Activated T-cell treated with anti-CD3 and anti-CD28 coated beads, Interleukin-2, amount 50 U/mL, for 24 hours (primary cell): ENCODE measurements around the gene ZSCAN20.
A peak's percentile ranks its signal among the peaks of the same experiment; 100 is the strongest.

Source experiments
- DNase-seq: peaks from one replicate; pipeline ENCODE4 v3.0.0-alpha.2; 2020
- H3K27ac Mint-ChIP-seq: 2 replicates; pipeline ENCODE4 v1.8.0; 2020; ENCODE audit warnings: mild to moderate bottlenecking, mixed read lengths
- H3K27me3 Mint-ChIP-seq: 2 replicates; pipeline ENCODE4 v1.8.0; 2020; ENCODE audit warnings: mixed read lengths
- H3K36me3 Mint-ChIP-seq: 2 replicates; pipeline ENCODE4 v1.8.0; 2020; ENCODE audit warnings: low read depth, mixed read lengths
- H3K4me1 Mint-ChIP-seq: 2 replicates; pipeline ENCODE4 v1.8.0; 2020; ENCODE audit warnings: low read depth, mixed read lengths
- H3K4me3 Mint-ChIP-seq: 2 replicates; pipeline ENCODE4 v1.8.0; 2020; ENCODE audit warnings: mild to moderate bottlenecking, moderate library complexity, mixed read lengths
- H3K9me3 Mint-ChIP-seq: 2 replicates; pipeline ENCODE4 v1.8.0; 2020; ENCODE audit warnings: mixed read lengths

The ZSCAN20 gene

DNA sequence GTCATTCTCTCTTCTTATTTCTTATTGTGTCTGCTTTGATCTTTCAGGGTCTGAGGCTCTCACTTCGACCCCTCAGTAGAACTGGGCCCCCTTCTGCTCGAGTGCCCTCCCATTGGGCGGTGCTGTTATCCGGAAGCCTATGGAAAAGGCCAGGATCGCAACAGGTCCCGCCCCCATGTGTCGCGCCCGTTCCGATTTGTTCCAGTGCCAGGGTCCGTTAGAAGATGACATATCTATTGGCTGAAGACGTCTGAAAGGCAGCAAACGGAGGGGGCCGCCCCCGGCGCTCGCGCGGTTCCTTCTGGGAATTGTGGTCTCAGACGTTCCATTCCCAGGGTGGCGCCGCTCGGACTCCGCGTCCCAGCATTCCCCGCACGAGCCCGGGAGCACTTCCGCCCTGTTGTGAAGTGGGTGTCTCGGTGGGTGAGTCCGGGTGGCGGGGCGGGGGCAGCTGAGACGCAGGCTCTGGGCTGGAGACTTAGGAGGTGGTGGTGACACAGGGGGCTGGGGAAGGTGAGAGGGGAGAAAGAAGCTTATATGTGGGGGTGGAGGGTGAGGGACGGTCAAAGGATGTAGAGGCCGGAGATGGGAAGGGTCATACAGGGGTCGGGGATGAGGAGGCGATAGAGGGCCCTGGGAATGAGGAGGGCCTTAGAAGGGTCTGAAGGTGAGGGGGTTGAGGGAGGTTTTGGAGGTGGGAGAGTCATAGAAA, at the start of gene ZSCAN20:
TSS of gene ZSCAN20 (plus strand) at position 377 of the 712 bp plus-strand sequence. CDS start 6,644 bp downstream, outside the sequence.
- peaks cover 26% of the 10 kb centered on the region for H3K4me1 Mint-ChIP-seq
- H3K36me3 Mint-ChIP-seq, result no peaks in the 10 kb centered on the region
- no peaks in the 10 kb centered on the region for H3K9me3 Mint-ChIP-seq
- peak within 1 kb of the TSS; percentile 37 for H3K27ac Mint-ChIP-seq
- DNase-seq, result peak; percentile 92
- H3K4me3 Mint-ChIP-seq, result peak within 1 kb of the TSS; percentile 81
- H3K27me3 Mint-ChIP-seq, result no peaks in the 10 kb centered on the region

DNA sequence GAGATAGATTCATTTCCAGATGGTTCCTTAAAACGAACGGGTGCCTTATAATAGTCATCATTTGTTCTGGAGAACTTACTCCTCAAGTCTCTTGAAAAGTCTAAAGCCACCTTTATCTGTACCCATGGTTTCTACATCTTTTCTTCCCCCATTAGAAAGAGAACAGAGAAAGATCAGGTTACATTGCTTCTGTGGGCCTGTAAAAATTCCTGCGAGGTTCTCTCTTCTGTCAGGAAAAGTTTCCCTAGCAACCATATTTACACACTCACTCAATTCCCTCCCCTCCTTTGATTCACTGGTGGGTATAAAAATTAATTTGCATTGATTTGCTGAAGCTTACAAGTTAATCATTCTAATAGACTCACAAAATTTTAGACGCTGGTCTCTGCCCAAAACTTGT, 48.2 kb upstream of the ZSCAN20 start:
- no peaks in the 10 kb centered on the region for H3K36me3 Mint-ChIP-seq
- DNase-seq, result no peak
- H3K4me3 Mint-ChIP-seq, result no peak overlapping the region
- peaks cover 37% of the 10 kb centered on the region for H3K27me3 Mint-ChIP-seq
- H3K27ac Mint-ChIP-seq, result no peak overlapping the region
- peaks cover 6% of the 10 kb centered on the region for H3K4me1 Mint-ChIP-seq
- H3K9me3 Mint-ChIP-seq, result no peaks in the 10 kb centered on the region

DNA sequence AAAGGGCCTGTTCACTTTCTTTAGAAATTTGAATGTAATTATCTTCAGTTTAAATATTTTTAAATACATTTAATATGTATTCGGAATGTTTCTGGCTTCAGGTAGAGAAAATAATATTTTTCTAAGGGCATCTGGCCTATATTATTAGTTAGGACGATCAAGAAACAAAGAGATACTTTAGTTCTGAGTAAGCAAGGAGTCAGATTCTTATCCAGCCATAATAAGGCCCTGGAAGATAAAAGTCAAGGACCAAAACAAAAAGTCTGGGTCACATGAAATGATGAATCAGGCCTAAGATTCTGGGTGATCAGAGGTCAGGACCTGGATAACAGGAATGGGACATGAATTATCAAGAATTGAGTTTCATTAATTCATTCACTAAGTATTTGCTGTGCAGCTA, 47.8 kb upstream of the ZSCAN20 start:
- Mint-ChIP-seq H3K36me3 (no peaks in the 10 kb centered on the region), H3K27ac (no peak overlapping the region), H3K4me1 (peaks cover 6% of the 10 kb centered on the region), H3K4me3 (no peak overlapping the region), H3K9me3 (no peaks in the 10 kb centered on the region), H3K27me3 (peaks cover 37% of the 10 kb centered on the region)
- DNase-seq, result no peak

DNA sequence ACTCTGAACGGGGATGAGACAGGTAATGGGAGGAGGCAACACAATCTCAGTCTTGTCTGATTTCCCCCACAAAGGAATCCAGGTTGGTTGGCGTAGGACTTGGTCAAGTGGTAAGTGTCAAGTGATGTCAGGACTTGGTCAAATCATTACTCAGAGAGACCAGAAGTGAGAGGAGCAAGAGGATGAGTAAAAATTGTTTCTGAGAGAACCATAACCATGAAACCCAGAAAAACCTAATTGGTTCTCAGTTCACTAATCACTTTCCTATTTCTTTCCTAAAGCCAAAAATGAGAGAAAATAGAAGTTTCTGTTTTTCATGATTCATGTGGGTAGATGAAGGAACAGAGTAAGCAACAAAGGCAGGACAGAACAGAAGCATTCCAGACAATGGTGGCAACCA, 46.5 kb upstream of the ZSCAN20 start:
- H3K4me3 Mint-ChIP-seq, result no peak overlapping the region
- no peak overlapping the region for H3K27ac Mint-ChIP-seq
- H3K36me3 Mint-ChIP-seq, result no peaks in the 10 kb centered on the region
- H3K4me1 Mint-ChIP-seq, result peaks cover 6% of the 10 kb centered on the region
- DNase-seq, result no peak
- H3K27me3 Mint-ChIP-seq, result peaks cover 33% of the 10 kb centered on the region
- no peaks in the 10 kb centered on the region for H3K9me3 Mint-ChIP-seq

DNA sequence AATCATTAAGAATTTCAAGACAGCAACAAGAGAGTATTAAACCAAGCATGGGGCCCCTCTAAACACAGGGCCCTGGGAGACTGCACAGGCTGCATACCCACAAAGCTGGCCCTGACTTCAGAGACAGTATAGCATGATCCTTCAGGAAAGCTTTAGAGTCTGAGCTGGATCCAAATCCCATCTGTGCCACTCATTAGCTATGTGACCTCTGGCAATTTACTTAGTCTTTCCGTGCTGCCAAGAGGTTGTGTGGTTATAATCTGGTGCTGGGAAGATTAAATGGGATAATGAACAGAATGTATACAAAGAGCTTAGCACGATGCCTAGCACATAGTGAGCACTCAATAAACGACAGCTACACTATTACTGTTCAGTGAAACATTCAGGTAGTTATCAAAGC, 45.5 kb upstream of the ZSCAN20 start:
- no peaks in the 10 kb centered on the region for H3K36me3 Mint-ChIP-seq
- peaks cover 9% of the 10 kb centered on the region for H3K4me1 Mint-ChIP-seq
- H3K9me3 Mint-ChIP-seq, result no peaks in the 10 kb centered on the region
- H3K4me3 Mint-ChIP-seq, result no peak overlapping the region
- no peak overlapping the region for H3K27ac Mint-ChIP-seq
- H3K27me3 Mint-ChIP-seq, result peaks cover 27% of the 10 kb centered on the region
- DNase-seq, result no peak

DNA sequence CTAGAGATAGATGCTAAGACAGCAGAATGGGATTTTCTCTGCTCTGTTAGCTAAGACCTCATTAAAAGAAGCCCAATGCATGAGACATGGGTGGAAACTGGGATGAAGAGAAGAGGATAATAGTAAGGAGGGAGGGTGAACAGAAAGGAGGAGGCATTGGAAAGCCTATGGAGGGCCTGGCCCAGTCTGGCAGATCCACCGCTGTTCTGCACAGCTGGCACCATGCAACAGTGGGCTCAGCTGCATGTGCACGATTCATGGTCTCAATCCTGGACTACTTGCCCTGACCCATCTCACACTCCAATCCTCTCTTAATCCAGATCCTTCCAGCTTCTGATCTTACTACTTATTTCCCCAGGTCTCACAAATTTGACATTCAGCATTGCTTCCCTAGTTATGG, 43.8 kb upstream of the ZSCAN20 start:
- H3K9me3 Mint-ChIP-seq, result no peaks in the 10 kb centered on the region
- peaks cover 9% of the 10 kb centered on the region for H3K4me1 Mint-ChIP-seq
- H3K36me3 Mint-ChIP-seq, result no peaks in the 10 kb centered on the region
- H3K4me3 Mint-ChIP-seq, result no peak overlapping the region
- no peak for DNase-seq
- no peak overlapping the region for H3K27ac Mint-ChIP-seq
- peaks cover 30% of the 10 kb centered on the region for H3K27me3 Mint-ChIP-seq

DNA sequence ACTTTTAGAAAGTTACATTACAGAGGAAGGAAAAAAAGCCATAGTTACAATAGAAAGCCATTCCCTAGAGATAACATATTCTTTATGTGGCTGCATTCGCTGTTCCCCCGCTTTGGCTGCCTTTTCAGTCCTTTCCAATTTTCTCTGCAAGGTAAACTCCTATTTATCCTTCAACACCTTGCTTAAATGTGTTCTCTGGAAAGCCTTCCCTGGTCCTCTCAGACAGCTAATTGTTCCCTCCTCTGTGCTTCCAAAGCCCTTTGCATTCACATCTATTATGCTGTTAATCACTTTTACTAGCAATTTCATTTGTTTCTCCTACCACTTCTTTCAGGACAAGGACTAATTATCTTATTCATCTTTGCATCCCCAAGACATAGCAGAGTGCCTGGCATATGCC, 43.1 kb upstream of the ZSCAN20 start:
- peaks cover 9% of the 10 kb centered on the region for H3K4me1 Mint-ChIP-seq
- H3K36me3 Mint-ChIP-seq, result no peaks in the 10 kb centered on the region
- no peak for DNase-seq
- H3K9me3 Mint-ChIP-seq, result no peaks in the 10 kb centered on the region
- H3K27ac Mint-ChIP-seq, result no peak overlapping the region
- peaks cover 28% of the 10 kb centered on the region for H3K27me3 Mint-ChIP-seq
- no peak overlapping the region for H3K4me3 Mint-ChIP-seq

DNA sequence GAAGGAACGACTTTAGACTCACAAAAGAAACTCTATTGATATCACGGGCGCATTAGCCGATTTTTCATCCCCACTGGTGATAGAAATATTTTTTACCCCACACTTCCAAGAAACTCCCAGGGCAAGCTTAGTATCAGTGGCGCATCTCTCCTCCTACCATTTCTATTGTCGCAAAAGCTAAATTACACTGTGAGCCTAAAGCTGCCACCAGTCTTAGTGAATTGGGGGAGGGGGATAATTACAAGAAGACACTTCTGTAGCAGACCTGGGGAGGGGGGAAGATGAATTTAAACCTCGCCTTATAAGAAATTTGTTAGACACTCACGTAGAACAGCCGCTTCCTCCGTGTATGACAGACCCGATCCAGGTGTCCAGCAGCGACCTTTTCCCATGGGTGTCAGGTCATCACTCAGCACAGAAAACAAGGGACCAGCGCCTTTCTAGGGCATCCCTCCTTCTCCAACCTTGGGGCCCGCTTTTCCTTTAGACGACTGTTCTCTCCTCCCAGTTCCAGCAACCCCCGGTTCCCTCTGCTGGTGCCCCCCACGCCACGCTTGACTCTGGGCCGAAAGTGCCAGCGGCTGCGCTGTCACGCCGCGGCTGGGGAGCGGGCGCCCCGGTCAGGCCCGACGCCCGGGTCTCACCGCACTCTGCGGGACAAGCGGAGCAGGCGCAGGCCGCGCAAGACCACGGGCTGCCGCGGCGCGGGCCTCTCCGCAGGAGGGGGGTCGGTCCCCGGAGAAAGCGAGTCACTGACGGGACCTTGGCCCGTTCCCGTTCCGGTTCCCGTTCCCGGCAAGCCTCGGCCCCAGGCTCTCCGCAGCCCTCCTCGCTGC, 42.4 kb upstream of the ZSCAN20 start:
- Mint-ChIP-seq H3K36me3 (no peaks in the 10 kb centered on the region), H3K27ac (no peak overlapping the region), H3K9me3 (no peaks in the 10 kb centered on the region), H3K4me1 (peaks cover 9% of the 10 kb centered on the region), H3K4me3 (no peak overlapping the region), H3K27me3 (peaks cover 22% of the 10 kb centered on the region)
- DNase-seq, result peak; percentile 51

DNA sequence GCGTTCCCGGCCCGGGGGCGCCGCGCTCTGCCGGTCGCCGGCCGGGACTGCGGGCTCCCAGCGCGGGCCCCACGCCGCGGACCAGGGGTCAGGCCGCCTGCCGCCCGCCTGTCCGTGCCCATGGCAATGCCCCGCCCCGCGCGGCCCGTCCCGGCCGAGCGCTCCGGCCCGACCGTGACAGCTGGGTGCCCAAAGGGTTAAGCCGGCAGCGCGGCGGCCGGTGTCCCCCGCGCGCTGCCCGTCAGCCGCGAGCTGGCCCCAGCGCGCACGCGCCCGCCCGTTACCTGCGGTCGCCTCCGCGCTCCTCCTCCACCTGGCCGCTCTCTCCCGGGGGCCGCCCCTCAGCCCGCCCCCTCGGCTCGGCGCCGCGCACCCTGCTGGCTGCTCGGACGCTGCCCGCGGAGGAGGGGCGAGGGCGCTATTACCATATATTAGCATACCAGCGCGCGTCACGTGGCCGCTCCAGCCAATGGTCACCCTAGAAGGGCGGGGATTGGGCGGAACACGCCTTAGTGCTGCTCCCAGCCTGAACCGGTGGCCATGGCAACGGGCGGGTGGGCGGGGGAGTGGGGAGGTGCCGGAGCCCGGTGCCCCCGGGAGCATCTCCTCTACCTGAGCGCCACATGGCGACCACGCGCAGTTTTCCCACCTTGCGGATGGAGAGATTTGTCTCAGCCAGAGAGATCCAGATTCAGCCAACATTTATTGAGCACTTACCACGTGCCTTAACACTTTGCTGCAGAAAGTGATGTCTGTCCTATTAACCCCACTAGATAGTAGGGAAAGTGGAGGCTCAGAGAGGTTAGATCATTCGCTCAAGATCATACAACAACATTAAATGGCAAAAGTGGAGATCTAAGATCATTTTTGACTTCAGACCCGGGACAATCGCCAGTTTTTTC, 41.5 kb upstream of the ZSCAN20 start, which contains the start of gene PHC2:
TSS of gene PHC2 (minus strand) at position 404 of the 902 bp plus-strand sequence. CDS start 55,556 bp downstream, outside the sequence.
- peak within 1 kb of the TSS; percentile 51 for H3K4me3 Mint-ChIP-seq
- peak; percentile 92 for DNase-seq
- H3K9me3 Mint-ChIP-seq, result no peaks in the 10 kb centered on the region
- H3K36me3 Mint-ChIP-seq, result no peaks in the 10 kb centered on the region
- H3K27ac Mint-ChIP-seq, result no peak within 1 kb of the TSS
- peaks cover 5% of the 10 kb centered on the region for H3K4me1 Mint-ChIP-seq
- peaks cover 15% of the 10 kb centered on the region for H3K27me3 Mint-ChIP-seq

DNA sequence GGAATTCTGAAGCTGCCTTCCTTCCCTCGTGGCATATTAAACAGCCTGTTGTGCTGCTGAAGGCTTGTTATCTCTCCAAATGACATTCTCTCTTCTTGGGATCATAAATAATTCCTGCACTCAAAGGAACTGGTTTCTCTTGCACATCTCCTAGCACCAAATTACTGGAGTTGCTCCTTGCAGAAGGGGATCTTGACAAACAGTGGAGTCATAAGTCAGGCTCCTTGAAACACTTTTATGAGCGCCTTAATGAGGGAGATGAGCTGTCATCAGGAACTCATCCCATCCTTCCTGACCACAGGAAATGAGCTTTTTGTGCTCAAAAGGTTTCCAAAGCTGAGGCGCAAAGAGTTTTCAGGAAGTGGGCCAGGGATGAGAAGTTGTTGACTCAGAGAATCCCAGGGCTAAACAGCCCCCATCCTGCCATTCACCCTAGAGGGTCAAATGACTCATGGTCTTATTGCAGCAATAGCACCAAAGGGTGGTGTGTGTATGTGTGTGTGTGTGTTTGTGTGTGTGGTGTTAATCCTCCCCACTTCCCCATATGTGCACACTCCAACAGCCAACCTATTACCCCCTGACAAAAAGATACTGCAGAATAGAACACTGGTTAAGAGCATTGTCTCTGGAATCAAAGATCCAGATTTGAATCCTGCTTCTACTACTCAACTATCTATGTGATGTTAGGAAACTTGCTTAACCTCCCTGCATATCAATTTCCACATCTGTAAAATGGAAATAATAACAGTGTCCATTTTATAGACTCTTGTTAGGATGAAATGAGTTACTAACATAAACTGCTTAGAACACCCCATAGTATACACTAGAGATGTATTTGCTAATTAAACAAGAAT, 38.7 kb upstream of the ZSCAN20 start:
- H3K27ac Mint-ChIP-seq, result no peak overlapping the region
- H3K4me1 Mint-ChIP-seq, result peaks cover 3% of the 10 kb centered on the region
- no peak for DNase-seq
- H3K4me3 Mint-ChIP-seq, result no peak overlapping the region
- peaks cover 8% of the 10 kb centered on the region for H3K27me3 Mint-ChIP-seq
- H3K9me3 Mint-ChIP-seq, result no peaks in the 10 kb centered on the region
- H3K36me3 Mint-ChIP-seq, result no peaks in the 10 kb centered on the region

DNA sequence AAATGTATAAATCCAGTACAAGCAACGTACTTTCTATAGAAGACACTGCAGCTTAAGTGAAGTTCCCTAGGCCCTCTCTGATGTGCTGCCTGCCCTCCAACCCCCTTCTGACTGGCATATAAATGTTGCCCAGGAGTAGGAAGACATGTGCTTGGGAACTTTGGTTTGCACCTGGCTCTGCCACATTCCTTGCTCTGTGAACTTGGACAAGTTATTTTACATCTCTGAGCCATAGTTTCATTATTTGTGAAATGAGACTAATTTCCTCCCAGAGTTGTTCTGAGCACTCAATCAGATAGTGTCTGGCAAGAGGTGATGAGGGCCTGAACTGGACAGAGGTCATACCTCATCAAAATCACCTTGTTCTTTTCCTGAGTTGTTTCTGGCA, 38.1 kb upstream of the ZSCAN20 start:
- no peak for DNase-seq
- Mint-ChIP-seq H3K27me3 (peaks cover 8% of the 10 kb centered on the region), H3K4me1 (peaks cover 3% of the 10 kb centered on the region), H3K36me3 (no peaks in the 10 kb centered on the region), H3K27ac (no peak overlapping the region), H3K9me3 (no peaks in the 10 kb centered on the region), H3K4me3 (no peak overlapping the region)

DNA sequence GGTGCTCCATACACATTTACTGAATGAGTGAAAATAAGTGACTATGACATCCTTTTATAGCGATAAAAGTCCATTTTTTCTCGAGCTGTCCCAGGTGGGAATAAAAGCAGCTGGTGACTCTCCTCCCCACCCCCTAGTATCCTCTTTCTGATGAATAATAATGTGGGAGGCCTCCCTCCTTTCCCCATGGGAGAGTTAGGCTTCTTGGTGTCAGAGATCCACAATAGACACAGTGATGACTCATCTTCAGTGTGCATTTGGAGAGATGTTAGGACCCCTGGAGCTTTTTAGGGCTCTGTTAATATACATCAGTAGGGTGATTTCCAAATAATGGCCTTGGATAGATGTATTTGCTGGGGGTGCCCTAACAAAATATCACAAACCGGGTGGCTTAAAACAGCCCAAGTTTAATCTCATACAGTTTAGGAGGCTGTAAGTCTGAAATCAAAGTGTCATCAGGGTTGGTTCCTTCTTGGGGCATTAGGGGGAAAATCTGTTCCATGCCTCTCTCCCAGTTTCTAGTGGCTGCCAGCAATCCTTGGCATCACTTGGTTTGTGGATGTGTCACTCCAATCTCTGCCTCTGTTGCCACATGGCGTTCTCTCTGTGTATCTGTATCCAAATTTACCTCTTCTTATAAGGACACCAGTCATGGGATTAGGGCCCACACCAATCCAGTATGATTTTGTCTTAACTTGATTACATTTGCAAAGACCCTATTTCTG, 37.2 kb upstream of the ZSCAN20 start:
- H3K4me3 Mint-ChIP-seq, result no peak overlapping the region
- no peaks in the 10 kb centered on the region for H3K36me3 Mint-ChIP-seq
- peaks cover 3% of the 10 kb centered on the region for H3K4me1 Mint-ChIP-seq
- H3K27me3 Mint-ChIP-seq, result peaks cover 14% of the 10 kb centered on the region
- no peak overlapping the region for H3K27ac Mint-ChIP-seq
- no peaks in the 10 kb centered on the region for H3K9me3 Mint-ChIP-seq
- DNase-seq, result no peak

DNA sequence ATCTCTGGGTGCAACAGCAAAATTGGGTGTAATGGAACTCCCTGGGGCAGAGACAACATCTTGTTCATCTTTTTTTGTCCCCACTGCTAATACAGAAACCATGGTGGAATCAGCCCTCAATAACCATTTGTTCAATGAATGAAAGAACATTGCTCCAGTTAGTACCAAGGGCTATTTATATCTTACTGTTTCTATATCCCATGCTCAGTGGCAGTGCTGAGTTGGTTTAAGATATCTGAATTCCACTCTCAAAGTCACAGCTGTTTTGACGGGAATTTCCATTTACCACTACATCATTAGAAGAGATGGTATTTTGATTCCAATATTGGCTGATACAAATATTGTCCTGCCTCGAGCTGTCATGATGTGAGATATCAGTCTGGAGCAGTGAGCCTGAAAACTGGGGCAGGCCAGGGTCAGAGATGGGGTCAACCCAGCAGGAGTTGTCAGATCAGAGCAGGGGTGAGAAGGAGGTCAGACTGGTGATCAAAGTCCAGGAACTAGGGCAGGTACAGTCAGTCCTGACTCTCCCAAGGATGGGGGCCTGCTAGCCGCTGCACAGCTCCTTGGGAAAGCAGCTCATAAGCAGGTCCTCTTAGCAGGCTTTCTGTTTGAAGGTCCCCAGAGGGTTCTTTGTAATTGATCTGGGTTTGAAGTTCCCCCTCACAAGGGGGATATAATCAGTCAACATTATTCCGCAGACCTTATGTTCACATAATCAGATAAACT, 35.7 kb upstream of the ZSCAN20 start:
- no peaks in the 10 kb centered on the region for H3K4me1 Mint-ChIP-seq
- no peak for DNase-seq
- H3K36me3 Mint-ChIP-seq, result no peaks in the 10 kb centered on the region
- H3K4me3 Mint-ChIP-seq, result no peak overlapping the region
- H3K27me3 Mint-ChIP-seq, result peaks cover 21% of the 10 kb centered on the region
- no peak overlapping the region for H3K27ac Mint-ChIP-seq
- H3K9me3 Mint-ChIP-seq, result no peaks in the 10 kb centered on the region
